Measurements from ENCODE around the gene PRG3.
"Not testable (repeated sequence)": the region's sequence is repeated elsewhere in the genome, so short reads cannot be mapped to it uniquely, and the experiment has no call there.

The PRG3 gene

GRCh38 chr11:57403802-57404147 is 22.8 kb upstream of the PRG3 start:
- TF ChIP-seq CTCF (conservative IDR thresholded peaks at IDR 0.05; ENCODE audit: low read length), result no peak
- no peak for DNase-seq (ENCODE audit: low read depth)
- no peak overlapping the region for H3K4me3 ChIP-seq (ENCODE audit: low read length)

GRCh38 chr11:57403003-57403801 is 22.3 kb upstream of the PRG3 start:
- DNase-seq (ENCODE audit: low read depth); H3K4me3 ChIP-seq (ENCODE audit: low read length): not testable (repeated sequence)

GRCh38 chr11:57402188-57403002 is 21.4 kb upstream of the PRG3 start:
- H3K4me3 ChIP-seq (ENCODE audit: low read length), result no peak overlapping the region
- DNase-seq (ENCODE audit: low read depth), result no peak
- no peak for TF ChIP-seq CTCF (conservative IDR thresholded peaks at IDR 0.05; ENCODE audit: low read length)

- no peak overlapping the region for H3K4me3 ChIP-seq (ENCODE audit: low read length)
- TF ChIP-seq CTCF (conservative IDR thresholded peaks at IDR 0.05; ENCODE audit: low read length), result no peak
- DNase-seq (ENCODE audit: low read depth), result no peak
Measured at GRCh38 chr11:57399972-57400578, 19.1 kb upstream of the PRG3 start.

- no peak overlapping the region for H3K4me3 ChIP-seq (ENCODE audit: low read length)
- DNase-seq (ENCODE audit: low read depth), result no peak
- no peak for TF ChIP-seq CTCF (conservative IDR thresholded peaks at IDR 0.05; ENCODE audit: low read length)
Measured at GRCh38 chr11:57399221-57399620, 18.3 kb upstream of the PRG3 start.

GRCh38 chr11:57397394-57397990 is 16.5 kb upstream of the PRG3 start:
- no peak overlapping the region for H3K4me3 ChIP-seq (ENCODE audit: low read length)
- no peak for DNase-seq (ENCODE audit: low read depth)
- TF ChIP-seq CTCF (conservative IDR thresholded peaks at IDR 0.05; ENCODE audit: low read length), result no peak

- TF ChIP-seq CTCF (conservative IDR thresholded peaks at IDR 0.05; ENCODE audit: low read length), result no peak
- no peak overlapping the region for H3K4me3 ChIP-seq (ENCODE audit: low read length)
- DNase-seq (ENCODE audit: low read depth), result no peak
Measured at GRCh38 chr11:57396744-57397143, 15.8 kb upstream of the PRG3 start.

All from AG10803 (cell line).